ENCODE measurements around the gene PIKFYVE.

- TF ChIP-seq POLR2A (IDR thresholded peaks at IDR 0.05; ENCODE audit: low read depth, low read length) (no peak), TAF1 (IDR thresholded peaks at IDR 0.05; ENCODE audit: borderline replicate concordance, low read depth, low read length) (no peak), POLR2AphosphoS5 (IDR thresholded peaks at IDR 0.05; ENCODE audit: low read depth, low read length) (no peak)
Observed at GRCh38 chr2:208358758-208359631, 92.9 kb downstream of the PIKFYVE start.
